NCI-H2227 (cell line): Measurements from ENCODE around the gene CUL5.

ENCODE experiments used
- DNase-seq: peaks from one replicate; lab custom pipeline; 2025; ENCODE audit not compliant: unreplicated experiment; lab: John Stamatoyannopoulos, UW

The CUL5 gene

GRCh38 chr11:108008656-108009496, at the start of gene CUL5:
Gene CUL5 (plus strand): TSS chr11:108008898. CDS start chr11:108009349, 451 bp downstream.
- peak; percentile 93 for DNase-seq

DNA sequence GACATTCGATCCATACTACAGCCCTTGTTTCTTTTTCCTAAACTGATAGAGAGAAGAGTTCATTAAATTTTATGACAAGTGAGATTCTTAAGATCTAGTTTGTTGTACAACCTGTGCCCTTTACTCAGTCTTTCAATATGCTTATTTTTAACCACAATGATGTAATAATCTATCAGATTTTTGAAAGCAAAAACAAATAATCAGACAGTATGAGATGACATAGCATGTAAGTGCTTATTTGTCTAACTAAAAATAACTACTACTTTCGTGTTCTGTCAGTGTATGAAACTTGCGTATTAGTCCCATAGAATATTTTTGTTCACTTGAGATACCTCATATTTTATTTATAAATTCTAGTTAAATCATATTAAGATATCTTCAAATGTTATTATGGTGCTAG, 47.2 kb upstream of the CUL5 start:
- no peak for DNase-seq

GRCh38 chr11:107962181-107962580, 46.5 kb upstream of the CUL5 start:
- DNase-seq, result no peak

DNA sequence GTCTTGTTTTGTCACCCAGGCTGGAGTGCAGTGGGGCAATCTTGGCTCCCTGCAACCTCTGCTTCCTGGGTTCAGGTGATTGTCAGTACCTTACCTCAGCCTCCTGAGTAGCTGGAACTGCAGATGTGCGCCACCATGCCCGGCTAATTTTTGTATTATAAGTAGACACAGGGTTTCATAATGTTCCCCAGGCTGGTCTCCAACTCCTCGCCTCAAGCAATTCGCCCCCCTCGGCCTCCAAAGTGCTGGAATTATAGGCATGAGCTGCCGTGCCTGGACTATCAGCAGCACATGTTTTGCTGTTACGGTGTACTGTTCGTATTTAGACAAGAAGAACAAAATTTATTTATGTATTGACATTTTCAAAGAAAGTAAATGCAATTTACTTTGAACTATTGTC, 45.6 kb upstream of the CUL5 start:
- no peak for DNase-seq

GRCh38 chr11:107969219-107969618, 39.5 kb upstream of the CUL5 start:
- DNase-seq, result no peak

DNA sequence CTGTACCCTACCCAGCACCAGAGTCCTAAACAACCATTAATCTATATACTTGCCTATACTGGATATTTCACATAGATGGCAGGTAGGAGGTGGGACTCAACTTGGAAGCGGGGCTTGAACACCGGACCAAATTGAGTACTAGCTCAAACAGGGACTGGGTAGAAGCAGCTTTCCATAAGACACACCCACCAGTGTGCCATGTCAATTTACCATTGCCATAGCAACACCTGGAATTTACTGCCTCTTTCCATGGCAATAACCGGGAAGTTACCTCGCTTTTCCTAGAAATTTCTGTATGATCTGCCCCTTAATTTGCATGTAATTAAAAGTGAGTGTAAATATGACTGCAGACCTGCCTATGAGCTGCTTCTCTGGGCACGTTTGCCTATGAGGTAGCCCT, 38.6 kb upstream of the CUL5 start:
- no peak for DNase-seq

DNA sequence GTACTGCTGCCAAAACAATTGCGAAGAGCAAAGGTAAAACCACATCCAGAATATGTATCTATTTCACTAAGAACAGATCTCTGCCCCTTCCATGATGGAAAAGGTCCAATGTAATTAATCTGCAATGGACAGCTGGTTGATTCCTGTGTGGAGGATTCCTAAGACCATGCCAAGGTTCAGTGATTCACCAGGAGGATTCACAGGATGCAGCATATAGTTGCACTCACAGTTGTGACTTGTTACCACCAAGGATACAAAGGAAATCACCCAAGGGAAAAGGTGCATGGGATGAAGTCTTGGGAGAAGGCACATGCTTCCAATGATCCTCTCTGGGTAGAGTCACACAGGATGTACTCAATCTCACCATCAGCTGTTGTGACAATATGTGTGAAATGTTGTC, 35.1 kb upstream of the CUL5 start:
- no peak for DNase-seq

DNA sequence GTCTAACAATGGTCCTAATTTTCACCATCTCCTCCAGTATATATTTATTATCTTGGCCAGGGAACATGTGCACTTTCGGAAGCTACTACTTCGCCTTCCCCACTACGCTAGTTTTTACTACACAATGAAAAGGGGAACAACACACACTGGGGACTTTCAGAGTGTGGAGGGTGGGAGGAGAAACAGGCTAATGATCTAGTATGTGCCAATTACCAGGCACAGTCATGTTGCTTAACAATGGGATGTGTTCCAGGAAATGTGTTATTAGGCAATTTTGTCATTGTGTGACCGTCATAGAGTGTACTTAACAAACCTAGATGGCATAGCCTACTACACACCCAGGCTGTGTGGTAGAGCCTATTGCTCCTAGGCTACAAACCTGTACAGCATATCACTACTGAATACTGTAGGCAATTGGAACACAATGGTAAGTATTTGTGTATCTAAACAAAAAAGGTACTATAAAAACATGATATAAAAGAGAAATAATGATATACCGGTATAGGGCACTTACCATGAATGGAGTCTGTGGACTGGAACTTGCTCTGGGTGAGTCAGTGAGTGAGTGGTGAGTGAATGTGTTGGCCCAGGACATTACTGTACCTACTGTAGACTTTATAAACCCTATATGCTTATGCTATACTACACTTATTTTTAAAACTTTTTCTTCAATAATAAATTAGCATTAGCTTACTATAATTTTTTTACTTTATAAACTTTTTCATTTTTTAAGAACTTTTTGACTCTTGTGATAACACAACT, 20.1 kb upstream of the CUL5 start:
- no peak for DNase-seq

- DNase-seq, result no peak
These were observed 16.8 kb upstream of the CUL5 start for GRCh38 chr11:107991868-107992414.

GRCh38 chr11:107996006-107996776, 12.5 kb upstream of the CUL5 start:
- no peak for DNase-seq

DNA sequence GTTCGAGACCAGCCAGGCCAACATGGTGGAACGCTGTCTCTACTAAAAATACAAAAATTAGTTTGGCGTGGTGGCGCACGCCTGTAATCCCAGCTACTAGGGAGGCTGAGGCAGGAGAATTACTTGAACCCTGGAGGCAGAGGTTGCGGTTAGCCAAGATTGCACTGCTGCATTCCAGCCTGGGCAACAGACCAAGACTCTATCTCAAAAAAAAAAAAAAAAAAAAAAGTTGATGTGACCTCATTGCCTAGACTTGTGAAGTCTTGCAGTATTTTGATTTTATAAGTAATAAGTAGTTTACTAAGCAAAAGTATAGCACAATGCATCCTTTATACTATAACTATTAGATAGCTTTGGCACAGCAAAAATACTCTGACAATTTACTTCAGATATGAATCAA, 9.9 kb upstream of the CUL5 start:
- DNase-seq, result no peak

GRCh38 chr11:107999759-108000455, 8.8 kb upstream of the CUL5 start:
- peak; percentile 32 for DNase-seq

DNA sequence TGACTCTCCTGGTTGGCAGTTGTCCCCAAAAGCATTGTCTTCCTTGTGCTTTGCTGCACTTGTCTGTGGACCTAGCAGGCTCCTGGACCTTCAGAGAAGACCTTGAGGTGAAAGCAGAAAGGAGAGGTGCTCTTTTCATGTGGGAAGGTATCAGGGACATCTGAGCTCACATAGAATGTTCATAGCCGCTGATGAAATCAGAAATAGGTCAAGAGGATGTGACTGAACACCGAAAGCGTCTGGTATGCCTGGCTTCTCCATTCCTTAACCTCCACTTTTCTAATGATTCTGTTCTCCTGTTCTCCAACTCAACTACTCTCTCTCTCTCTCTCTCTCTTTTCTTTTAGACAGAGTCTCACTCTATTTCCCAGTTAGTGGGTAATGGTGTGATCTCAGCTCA, 6.2 kb upstream of the CUL5 start:
- no peak for DNase-seq

DNA sequence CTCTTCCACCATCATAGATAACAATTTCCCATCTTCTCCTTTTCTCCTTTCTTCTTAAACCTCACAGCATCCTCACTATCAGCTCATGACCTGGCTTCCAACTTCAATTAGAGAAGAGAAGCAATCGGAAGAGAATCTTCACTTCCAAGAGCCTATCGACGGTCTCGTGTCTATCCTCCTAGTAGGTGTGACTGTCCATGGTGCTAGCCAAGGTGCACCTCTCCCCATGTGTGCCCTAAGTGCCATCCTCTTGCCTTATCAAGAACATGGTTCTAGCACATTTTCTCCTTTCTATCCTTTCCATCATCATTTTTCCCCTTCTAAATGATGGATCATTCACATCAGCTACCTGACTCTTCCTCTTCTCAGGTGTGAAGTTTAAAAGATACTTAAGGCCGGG, 5.1 kb upstream of the CUL5 start:
- no peak for DNase-seq

DNA sequence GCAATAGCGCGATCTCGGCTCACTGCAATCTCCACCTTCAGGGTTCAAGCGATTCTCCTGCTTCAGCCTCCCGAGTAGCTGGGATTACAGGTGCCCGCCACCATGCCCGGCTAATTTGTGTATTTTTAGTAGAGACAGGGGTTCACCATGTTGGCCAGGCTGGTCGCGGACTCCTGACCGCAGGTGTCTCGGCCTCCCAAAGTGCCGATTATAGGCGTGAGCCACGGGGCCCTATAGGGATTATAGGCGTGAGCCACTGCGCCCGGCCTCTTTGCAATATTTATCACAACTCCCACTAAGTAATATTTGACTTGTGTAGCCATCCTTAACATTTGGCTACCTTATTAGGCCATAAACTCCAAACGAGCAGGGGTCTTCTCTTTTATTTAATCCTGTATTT, 879 bp upstream of the CUL5 start:
- no peak for DNase-seq

GRCh38 chr11:108009497-108010370, 1.0 kb downstream of the CUL5 start:
- DNase-seq, result no peak

DNA sequence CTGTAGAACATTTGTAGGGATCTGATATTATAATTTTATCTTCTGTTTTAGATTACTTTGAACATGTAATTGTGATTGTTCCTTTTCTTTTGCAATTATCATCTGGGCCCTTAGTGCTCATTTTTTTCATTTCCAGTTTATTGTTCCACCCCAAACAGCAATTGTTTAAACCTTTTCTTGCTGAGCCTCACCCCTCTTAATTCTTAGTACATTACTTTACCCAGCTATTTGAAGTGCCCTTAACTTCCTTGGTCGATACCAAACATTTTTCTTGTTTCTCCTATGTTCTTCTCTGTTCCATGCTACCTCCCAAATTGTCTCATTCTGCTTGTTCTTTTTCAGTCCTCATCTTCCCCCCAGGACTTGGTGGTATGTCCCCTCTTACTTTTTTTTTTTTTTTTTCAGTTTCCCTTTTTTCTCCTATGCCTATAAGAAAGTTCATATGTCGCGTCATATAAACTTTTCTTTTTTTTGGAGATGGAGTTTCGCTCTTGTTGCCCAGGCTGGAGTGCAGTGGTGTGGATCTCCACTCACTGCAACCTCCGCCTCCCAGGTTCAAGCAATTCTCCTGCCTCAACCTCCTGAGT, 3.5 kb downstream of the CUL5 start:
- DNase-seq, result no peak

DNA sequence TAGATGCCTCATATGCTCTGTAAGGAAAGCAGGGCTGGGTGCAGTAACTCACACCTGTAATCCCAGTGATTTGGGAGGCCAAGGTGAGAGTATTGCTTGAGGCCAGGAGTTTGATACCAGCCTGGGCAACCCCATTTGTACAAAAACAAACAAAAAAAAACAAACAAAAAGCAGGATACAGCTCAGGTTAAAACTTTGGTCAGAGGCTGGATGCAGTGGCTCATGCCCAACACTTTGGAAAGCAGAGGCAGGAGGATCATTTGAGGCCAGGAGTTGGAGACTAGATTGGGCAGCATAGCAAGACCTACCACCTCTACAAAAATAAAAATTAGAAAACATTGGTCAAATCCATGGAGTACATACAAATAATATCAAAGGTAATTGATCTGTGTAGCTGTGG, 7.9 kb downstream of the CUL5 start:
- DNase-seq, result no peak

- DNase-seq, result no peak
These were observed 10.0 kb downstream of the CUL5 start for GRCh38 chr11:108018708-108019107.
